ENCODE results near the gene KY. TPM values are rescaled to one million over a fixed set of nuclear protein-coding genes. Genes with fewer than 3 reads are reported as not detected.

The KY gene
- total and polyA plus RNA-seq, 9 of the 15 experiments (the other 6 are each of a cell fraction or from before 2014, with no cell fraction given) = not detected

GRCh38 chr3:134630506-134630905, 20.3 kb downstream of the KY start:
- no TSS peak for BruUV-seq (replicated peaks)
- WGBS (ENCODE audit: insufficient coverage, low coverage, missing lambda C conversion rate) = 0% methylated on average over 1 of the region's 1 CpG
- in situ Hi-C loops (cut with MboI) = no loop called here

More at GRCh38 chr3:134630506-134630905, 20.3 kb downstream of the KY start:
- Histone ChIP-seq H3K4me1 (replicated peaks in 1 of 2; ENCODE audit: control insufficient read depth in 2 of 2, insufficient read depth in 2 of 2, low read length in 2 of 2) (no peaks in the 10 kb centered on the region), H3K4me2 (ENCODE audit: insufficient read depth, low read length) (no peak overlapping the region), H3K27ac (ENCODE audit: extremely low read depth, low read depth, low read length) (no peak overlapping the region), H3K9ac (ENCODE audit: insufficient read depth in 1 of 2, low read depth in 2 of 2, low read length in 2 of 2) (no peak overlapping the region), H2AFZ (ENCODE audit: low read depth, low read length) (no peak overlapping the region), H3K36me3 (ENCODE audit: control insufficient read depth, insufficient read depth, low read length) (no peaks in the 10 kb centered on the region), H3K4me3 (no peak overlapping the region), H3K27me3 (ENCODE audit: control insufficient read depth in 2 of 2, insufficient read depth in 2 of 2, low read length in 2 of 2) (no peaks in the 10 kb centered on the region), H4K20me1 (replicated peaks; ENCODE audit: control insufficient read depth, insufficient read depth, low read length) (no peaks in the 10 kb centered on the region), H3K79me2 (ENCODE audit: control insufficient read depth, insufficient read depth, low read length) (no peaks in the 10 kb centered on the region), H3K9me3 (replicated peaks; ENCODE audit: control insufficient read depth, insufficient read depth, low read depth, low read length) (no peaks in the 10 kb centered on the region), H3K9me1 (ENCODE audit: control insufficient read depth, insufficient read depth, low read length) (no peaks in the 10 kb centered on the region)
- ATAC-seq (peak; percentile 73), DNase-seq (ENCODE audit: extremely low read depth in 1 of 4, low spot score in 3 of 4) (peak in 1 of 4 experiments; percentile 14), FAIRE-seq (no peak)
- ChIA-PET POLR2A (no interaction called here), CTCF (ENCODE audit: low intra/inter-chr PET ratio) (no interaction called here)
- TF ChIP-seq CTCF (IDR thresholded peaks at IDR 0.05 in 2 of 3, conservative IDR thresholded peaks at IDR 0.05 in 1 of 3; ENCODE audit: insufficient read depth in 2 of 3, low read depth in 1 of 3, low read length in 3 of 3) = peak; percentile 20 to 35 (median 20); a peak in 2 of 6 replicates
- TF ChIP-seq RAD21 (CRISPR knock-in tag; conservative IDR thresholded peaks at IDR 0.05 in 1 of 2, IDR thresholded peaks at IDR 0.05 in 1 of 2) = 0 out of 4 replicates have a peak, but pooled peaks of 1 of the 2 experiments have one; percentile 8
- no peak for TF ChIP-seq STAT5A (IDR thresholded peaks at IDR 0.05; ENCODE audit: borderline replicate concordance, low read length)
- TF ChIP-seq SAFB (IDR thresholded peaks at IDR 0.05; ENCODE audit: borderline replicate concordance, low read depth, low read length) = no peak
- TF ChIP-seq HMG20B (CRISPR knock-in tag; IDR thresholded peaks at IDR 0.05) = no peak
- no peak for TF ChIP-seq RBM17 (IDR thresholded peaks at IDR 0.05; ENCODE audit: borderline replicate concordance, low read depth, low read length)
- intact Hi-C loops (cut with micrococcal nuclease) = no loop called here

All from K562 (cell line).